Measurements from ENCODE around the gene ZNF813. TPM values are rescaled to one million over a fixed set of nuclear protein-coding genes. Genes with fewer than 3 reads are reported as not detected.
"Not testable (repeated sequence)": the region's sequence is repeated elsewhere in the genome, so short reads cannot be mapped to it uniquely, and the experiment has no call there.

Gene ZNF813
- total RNA-seq, 1 donor from 2014 or later: 4.6 TPM

DNA sequence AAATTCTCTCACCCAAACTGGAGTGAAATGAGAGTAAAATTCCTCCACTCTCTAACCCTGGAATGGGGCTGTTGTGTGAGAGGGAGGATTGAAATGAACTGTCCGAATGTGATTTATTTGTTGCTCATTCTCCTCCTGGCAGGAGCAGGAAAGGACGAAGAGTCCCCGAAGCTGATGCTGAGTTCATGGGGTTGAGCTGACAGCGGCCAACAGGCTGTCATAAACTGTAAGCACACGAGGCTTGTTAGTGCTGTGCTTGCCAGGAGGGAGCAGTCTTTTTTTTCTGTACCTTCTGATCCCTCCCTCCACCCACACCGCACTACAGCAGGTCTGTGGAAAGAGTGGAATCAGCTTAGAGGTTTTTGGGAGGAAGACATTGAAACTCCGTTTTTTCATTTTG lies 37.4 kb downstream of the ZNF813 start:
- DNase-seq (ENCODE audit: low read depth): no peak
- TF ChIP-seq CTCF (conservative IDR thresholded peaks at IDR 0.05; ENCODE audit: low read depth, low read length): no peak
- no peak overlapping the region for H3K4me3 ChIP-seq (ENCODE audit: low read depth, low read length)

DNA sequence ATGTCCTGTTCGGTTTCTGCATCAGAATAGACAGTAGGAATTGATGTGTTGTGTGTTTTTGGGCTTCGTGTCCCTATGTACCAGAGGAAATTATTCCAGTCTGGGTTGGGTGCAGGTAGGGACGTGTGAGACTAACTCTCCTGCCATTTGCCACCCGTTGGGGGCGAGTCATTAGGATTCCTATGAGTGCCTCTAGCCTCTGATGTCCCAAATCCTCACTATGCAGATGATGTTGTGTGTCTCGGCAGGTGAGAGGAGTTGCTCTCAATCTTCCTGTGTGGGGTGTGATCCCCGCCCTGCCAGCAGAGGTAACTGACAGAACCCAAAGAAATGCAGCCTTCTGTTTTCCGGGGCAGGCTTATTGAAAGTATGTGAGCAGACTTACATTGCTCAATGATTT lies 39.2 kb downstream of the ZNF813 start:
- TF ChIP-seq CTCF (conservative IDR thresholded peaks at IDR 0.05; ENCODE audit: low read depth, low read length): no peak
- no peak for DNase-seq (ENCODE audit: low read depth)
- H3K4me3 ChIP-seq (ENCODE audit: low read depth, low read length): no peak overlapping the region

DNA sequence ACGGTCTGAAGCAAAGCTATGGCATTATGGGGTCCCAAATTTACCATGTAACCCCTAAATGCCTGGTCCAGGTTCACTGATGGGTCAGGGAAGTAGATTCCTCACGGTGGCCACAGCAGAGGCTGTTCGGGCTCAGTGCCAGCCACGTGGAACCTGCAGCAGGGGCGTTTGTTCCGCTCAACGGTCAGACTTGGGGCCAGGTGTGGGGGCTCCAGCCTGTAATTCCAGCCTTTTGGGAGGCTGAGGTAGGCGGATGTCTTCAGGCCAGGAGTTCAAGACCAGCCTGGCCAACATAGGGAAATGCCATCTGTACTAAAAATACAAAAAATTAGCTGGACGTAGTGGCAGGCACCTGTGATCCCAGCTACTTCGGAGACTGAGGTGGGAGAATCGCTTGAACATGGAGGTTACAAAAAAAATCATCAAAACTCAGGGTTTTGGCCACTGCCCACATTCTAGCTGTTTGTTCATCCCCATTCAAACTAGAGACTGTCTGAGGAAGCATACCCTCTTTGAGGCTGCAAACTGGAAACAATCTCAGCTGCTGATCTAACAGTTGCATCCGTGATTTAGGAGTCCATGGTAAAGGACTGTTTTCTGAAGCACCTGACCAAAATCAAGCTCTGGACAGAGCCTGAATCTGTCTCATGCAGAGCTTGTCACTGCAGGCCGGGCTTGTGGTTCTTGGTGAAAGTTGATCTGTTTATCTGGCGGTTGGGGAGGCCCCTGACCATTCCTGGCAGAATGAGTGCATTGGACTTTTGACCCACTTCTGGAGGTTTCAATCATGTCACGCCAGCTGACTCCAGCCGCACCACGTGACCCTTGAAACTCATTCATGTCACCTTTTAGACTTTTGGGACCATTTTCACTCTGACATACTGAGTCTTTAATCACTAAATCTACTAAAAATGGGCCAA lies 40.2 kb downstream of the ZNF813 start:
- no peak for DNase-seq (ENCODE audit: low read depth)

GRCh38 chr19:53509443-53509842 lies 41.9 kb downstream of the ZNF813 start:
- DNase-seq (ENCODE audit: low read depth): no peak
- TF ChIP-seq CTCF (conservative IDR thresholded peaks at IDR 0.05; ENCODE audit: low read depth, low read length): no peak
- H3K4me3 ChIP-seq (ENCODE audit: low read depth, low read length): no peak overlapping the region

More for the DNA sequence above, 40.2 kb downstream of the ZNF813 start:
- H3K4me3 ChIP-seq (ENCODE audit: low read depth, low read length): no peak overlapping the region
- no peak for TF ChIP-seq CTCF (conservative IDR thresholded peaks at IDR 0.05; ENCODE audit: low read depth, low read length)

DNA sequence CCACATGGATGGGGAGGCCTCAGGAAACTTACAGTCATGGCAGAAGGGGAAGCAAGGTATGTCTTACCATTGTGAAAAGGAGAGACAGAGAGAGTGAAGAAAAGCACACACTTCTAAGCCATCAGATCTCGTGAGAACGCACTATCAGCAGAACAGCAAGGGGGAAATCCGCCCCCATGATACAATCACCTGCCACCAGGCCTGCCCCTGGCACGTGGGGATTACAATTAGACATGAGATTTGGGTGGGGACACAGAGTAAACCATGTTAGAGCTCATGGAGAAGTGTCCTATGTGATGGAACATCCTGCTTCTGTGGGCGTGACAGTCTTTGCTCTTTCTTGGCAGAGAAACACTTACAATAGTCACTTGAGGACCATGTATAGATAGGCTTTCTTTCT lies 42.3 kb downstream of the ZNF813 start:
- no peak for TF ChIP-seq CTCF (conservative IDR thresholded peaks at IDR 0.05; ENCODE audit: low read depth, low read length)
- no peak overlapping the region for H3K4me3 ChIP-seq (ENCODE audit: low read depth, low read length)
- no peak for DNase-seq (ENCODE audit: low read depth)

GRCh38 chr19:53511357-53511756 lies 43.8 kb downstream of the ZNF813 start:
- no peak for TF ChIP-seq CTCF (conservative IDR thresholded peaks at IDR 0.05; ENCODE audit: low read depth, low read length)
- no peak overlapping the region for H3K4me3 ChIP-seq (ENCODE audit: low read depth, low read length)
- DNase-seq (ENCODE audit: low read depth): no peak

GRCh38 chr19:53511933-53512374 lies 44.4 kb downstream of the ZNF813 start:
- H3K4me3 ChIP-seq (ENCODE audit: low read depth, low read length): no peak overlapping the region
- TF ChIP-seq CTCF (conservative IDR thresholded peaks at IDR 0.05; ENCODE audit: low read depth, low read length): peak; percentile 56
- no peak for DNase-seq (ENCODE audit: low read depth)

DNA sequence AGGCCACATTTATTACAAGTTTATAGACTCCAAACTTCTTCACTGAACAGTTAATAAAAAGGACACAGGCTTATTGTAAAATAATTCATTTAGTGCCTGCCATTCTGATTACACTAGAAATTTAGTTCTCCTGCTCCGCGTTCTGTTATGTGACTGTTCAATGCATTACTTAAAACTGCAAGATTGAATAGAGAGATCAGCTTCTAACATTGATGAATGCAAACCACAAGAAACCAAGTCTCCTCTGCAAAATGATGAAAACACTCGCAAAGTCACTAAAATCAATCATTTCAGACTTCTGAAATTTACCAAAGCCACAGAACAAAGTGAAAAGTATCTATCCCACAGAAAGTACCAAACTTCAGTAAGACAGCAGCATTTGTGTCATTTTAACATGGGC lies 47.5 kb downstream of the ZNF813 start:
- DNase-seq (ENCODE audit: low read depth): not testable (repeated sequence)

More for the DNA sequence above, 47.5 kb downstream of the ZNF813 start:
- not testable (repeated sequence) for H3K4me3 ChIP-seq (ENCODE audit: low read depth, low read length)
